Memory B cell (primary cell): Measurements from ENCODE around the gene CYB5R3.
"Not testable (repeated sequence)": the region's sequence is repeated elsewhere in the genome, so short reads cannot be mapped to it uniquely, and the experiment has no call there.

ENCODE experiments used
- ATAC-seq: fragments of 150-1000 bp; cut with Tn5 transposase; 2 replicates; pipeline ENCODE4 v1.10.0; 2021; ENCODE audit warnings: low read depth, mild to moderate bottlenecking, moderate library complexity
- DNase-seq, 2 donors: peaks; one replicate each; pipeline ENCODE4 v3.0.0; 2022; ENCODE audit warnings: low spot score in 2 of 2
- H3K27ac Mint-ChIP-seq: one replicate; pipeline ENCODE4 v1.8.0; 2022; ENCODE audit warnings: mild to moderate bottlenecking, moderate library complexity, mixed read lengths
- H3K27me3 Mint-ChIP-seq: one replicate; pipeline ENCODE4 v1.8.0; 2022; ENCODE audit warnings: mixed read lengths
- H3K36me3 Mint-ChIP-seq: one replicate; pipeline ENCODE4 v1.8.0; 2022; ENCODE audit warnings: mild to moderate bottlenecking, mixed read lengths
- H3K4me1 Mint-ChIP-seq: one replicate; pipeline ENCODE4 v1.8.0; 2022; ENCODE audit warnings: mixed read lengths
- H3K4me3 Mint-ChIP-seq: one replicate; pipeline ENCODE4 v1.8.0; 2022; ENCODE audit warnings: mild to moderate bottlenecking, moderate library complexity, mixed read lengths
- H3K9me3 Mint-ChIP-seq: one replicate; pipeline ENCODE4 v1.8.0; 2022; ENCODE audit warnings: mixed read lengths

Gene CYB5R3

DNA sequence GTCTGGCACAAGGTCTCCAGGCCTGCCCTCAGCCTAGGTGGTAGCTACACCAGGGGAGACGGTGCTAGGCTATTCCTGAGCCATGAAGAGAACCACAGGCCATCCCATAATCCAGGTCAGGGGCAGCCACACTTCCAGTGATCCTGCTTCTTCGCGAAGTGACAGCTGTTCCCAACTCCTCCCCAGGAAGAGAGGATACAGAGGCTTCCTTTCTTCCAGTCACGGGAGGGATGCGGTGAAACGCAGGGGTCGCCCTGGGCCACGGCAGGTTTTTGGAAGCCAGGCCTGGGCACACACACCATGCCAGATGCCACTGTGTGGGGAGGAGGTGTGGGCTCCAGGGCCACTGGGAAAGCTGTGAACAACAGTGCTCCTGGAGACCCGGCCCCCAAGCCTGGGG, 72.1 kb downstream of the CYB5R3 start:
- H3K36me3 Mint-ChIP-seq = peaks cover 12% of the 10 kb centered on the region
- not testable (repeated sequence) for ATAC-seq, H3K4me1 Mint-ChIP-seq, H3K27me3 Mint-ChIP-seq, DNase-seq, H3K4me3 Mint-ChIP-seq, H3K27ac Mint-ChIP-seq, H3K9me3 Mint-ChIP-seq

DNA sequence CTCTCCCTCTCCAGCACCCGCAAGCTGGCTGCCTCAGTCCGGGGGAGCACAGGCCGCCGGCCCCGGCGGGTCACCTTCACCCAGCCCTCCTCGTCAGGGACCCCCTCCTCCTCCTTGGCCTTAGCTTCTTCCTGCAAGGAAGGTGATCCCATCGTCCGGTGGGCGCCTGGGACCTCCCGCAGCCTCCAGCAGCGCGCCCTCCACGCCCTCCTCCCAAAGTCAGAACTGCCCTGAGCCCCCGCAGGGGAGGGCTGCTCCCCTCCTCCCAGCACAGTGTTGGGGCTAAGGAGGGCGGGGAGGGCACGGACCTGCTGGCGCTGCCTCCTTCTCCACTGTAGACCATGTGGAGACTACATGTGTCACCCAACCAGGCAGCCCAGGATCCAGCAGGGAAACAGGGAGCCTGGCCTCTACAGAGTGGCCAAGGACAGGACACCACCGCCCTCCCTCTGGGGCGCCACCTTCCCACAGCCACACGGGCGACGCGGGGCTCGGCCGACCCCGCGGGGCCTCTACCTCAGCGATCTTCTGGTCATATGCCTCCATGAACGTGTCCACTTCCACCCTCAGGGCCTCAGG, 73.1 kb downstream of the CYB5R3 start:
- H3K27me3 Mint-ChIP-seq, ATAC-seq, H3K4me3 Mint-ChIP-seq, H3K27ac Mint-ChIP-seq, H3K4me1 Mint-ChIP-seq, H3K9me3 Mint-ChIP-seq, DNase-seq: not testable (repeated sequence)
- peaks cover 11% of the 10 kb centered on the region for H3K36me3 Mint-ChIP-seq

DNA sequence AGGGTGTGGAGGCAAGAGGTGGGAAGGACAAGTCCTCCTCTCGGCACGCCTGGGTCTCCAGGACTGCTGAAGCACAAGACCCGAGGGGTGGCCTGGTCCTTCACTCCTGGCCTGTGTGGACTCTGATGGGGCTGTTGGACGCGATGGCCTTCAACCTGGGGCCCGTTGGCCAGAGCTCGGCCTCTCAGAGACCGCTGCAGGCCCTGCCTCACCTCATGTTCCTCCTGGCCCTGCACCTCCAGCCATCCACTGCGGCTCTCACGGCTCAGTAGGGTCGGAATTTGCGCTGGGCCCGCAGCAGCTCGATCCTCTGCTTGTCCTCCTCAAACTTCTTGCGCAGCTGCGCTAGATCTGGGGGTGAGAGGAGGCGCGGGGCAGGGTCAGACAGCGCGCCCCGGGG, 74.7 kb downstream of the CYB5R3 start:
- ATAC-seq, H3K4me3 Mint-ChIP-seq, H3K4me1 Mint-ChIP-seq, H3K27ac Mint-ChIP-seq, H3K27me3 Mint-ChIP-seq, H3K9me3 Mint-ChIP-seq, DNase-seq: not testable (repeated sequence)
- peaks cover 14% of the 10 kb centered on the region for H3K36me3 Mint-ChIP-seq

DNA sequence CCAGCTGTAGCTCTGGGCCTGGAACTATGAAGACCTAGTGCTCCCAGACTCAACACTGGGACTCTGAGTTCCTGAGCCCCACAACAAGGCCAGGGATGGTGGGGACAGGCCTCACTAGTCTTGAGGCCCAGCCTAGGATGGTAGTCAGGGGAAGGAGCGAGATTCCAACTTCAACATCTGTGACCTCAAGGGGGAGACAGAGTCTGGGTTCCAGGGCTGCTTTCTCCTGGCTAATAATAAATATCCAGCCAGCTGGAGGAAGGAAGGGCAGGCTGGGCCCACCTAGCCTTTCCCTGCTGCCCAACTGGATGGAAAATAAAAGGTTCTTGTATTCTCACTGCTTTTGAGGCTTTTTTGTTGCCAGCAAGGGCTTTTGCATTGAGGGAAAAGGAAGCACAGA, 75.1 kb downstream of the CYB5R3 start:
- not testable (repeated sequence) for ATAC-seq, H3K4me3 Mint-ChIP-seq, DNase-seq, H3K9me3 Mint-ChIP-seq, H3K27me3 Mint-ChIP-seq, H3K27ac Mint-ChIP-seq, H3K4me1 Mint-ChIP-seq
- H3K36me3 Mint-ChIP-seq = peaks cover 14% of the 10 kb centered on the region

DNA sequence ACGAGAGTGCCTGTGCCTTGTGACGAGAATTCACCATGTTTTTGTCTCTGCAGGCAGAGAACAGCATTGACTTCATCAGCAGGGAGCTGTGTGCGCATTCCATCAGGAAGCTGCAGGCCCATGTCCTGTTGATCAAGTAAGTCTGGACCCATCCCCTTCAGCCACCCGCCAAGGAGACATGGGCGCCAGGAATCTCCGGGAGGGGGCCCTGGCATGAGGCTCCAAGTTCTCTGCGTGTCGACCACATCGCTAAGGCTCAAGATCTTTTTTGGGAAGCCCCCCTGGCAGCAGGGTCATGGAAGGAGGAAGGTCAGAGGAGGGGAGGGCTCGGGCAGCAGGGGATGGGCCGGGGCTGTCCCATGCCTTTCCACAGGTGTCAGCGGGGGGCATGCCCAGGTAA, 78.1 kb downstream of the CYB5R3 start:
- not testable (repeated sequence) for H3K9me3 Mint-ChIP-seq, DNase-seq, H3K27ac Mint-ChIP-seq, H3K4me3 Mint-ChIP-seq, H3K4me1 Mint-ChIP-seq, ATAC-seq, H3K27me3 Mint-ChIP-seq
- peaks cover 11% of the 10 kb centered on the region for H3K36me3 Mint-ChIP-seq

DNA sequence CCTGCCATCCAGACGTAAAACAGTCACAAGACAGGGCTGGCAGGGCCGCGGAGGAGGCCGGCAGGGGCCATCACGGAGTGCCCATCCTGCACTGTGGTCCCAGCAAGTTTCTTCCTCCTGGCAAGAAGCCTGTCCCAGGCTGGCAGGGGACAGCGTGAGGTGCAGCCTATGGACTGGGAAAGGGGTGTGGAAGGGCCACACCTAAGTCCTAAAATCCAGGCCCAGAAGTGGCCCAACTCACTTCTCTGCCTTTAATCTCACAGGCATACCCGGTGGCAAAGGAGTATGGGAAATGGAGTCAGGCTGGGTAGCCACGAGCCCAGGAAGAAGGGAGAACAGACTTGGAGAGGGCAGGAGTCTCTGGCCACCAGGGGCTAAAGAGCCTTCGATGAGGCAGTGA, 78.6 kb downstream of the CYB5R3 start:
- not testable (repeated sequence) for H3K9me3 Mint-ChIP-seq, H3K27ac Mint-ChIP-seq, DNase-seq, H3K36me3 Mint-ChIP-seq, H3K4me1 Mint-ChIP-seq, ATAC-seq, H3K27me3 Mint-ChIP-seq, H3K4me3 Mint-ChIP-seq

DNA sequence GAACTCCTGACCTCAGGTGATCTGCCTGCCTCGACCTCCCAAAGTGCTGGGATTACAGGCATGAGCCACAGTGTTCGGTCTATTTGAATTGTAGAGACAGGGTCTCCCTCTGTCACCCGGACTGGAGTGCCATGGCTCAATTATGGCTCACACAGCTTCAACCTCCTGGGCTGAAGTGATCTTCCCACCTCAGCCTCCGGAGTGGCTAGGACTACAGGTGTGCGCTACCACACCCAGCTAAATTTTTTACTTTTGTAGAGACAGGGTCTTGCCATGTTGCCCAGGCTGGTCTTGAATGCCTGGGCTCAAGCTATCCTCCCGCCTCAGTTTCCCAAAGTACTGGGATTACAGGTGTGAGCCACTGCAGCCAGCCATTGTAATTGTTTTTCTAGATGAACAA, 81.2 kb downstream of the CYB5R3 start:
- not testable (repeated sequence) for H3K9me3 Mint-ChIP-seq, ATAC-seq, H3K36me3 Mint-ChIP-seq, H3K27ac Mint-ChIP-seq, DNase-seq, H3K27me3 Mint-ChIP-seq, H3K4me3 Mint-ChIP-seq, H3K4me1 Mint-ChIP-seq
